Stomach (tissue), 9 donors: ENCODE measurements around the gene EGLN1. TPM values are rescaled to one million over a fixed set of nuclear protein-coding genes. Genes with fewer than 3 reads are reported as not detected.
"Not testable (repeated sequence)": the region's sequence is repeated elsewhere in the genome, so short reads cannot be mapped to it uniquely, and the experiment has no call there.

Source experiments
- DNase-seq, 2 donors: peaks; one replicate each; pipeline versions ENCODE4 v3.0.0 to v3.0.0-alpha.2; 2013 to 2019
- H3K27ac ChIP-seq, 5 donors: fragments of 200-600 bp in 4 of 5; sonication (generic) in 4 of 5; one replicate each; pipeline ENCODE4 v1.5.1; 2013 to 2019; ENCODE audit warnings: mild to moderate bottlenecking in 1 of 5, moderate library complexity in 1 of 5
- H3K27me3 ChIP-seq, 3 donors: fragments of 200-600 bp; sonication (generic); one replicate each; pipeline ENCODE4 v1.5.1; 2017 to 2019; ENCODE audit warnings: mixed run types in 1 of 3
- H3K36me3 ChIP-seq, 4 donors: fragments of 200-600 bp; sonication (generic); 1 replicate in 3 of 4; 2 replicates in 1 of 4; pipeline ENCODE4 v1.5.1; 2016 to 2019
- H3K4me1 ChIP-seq, 4 donors: fragments of 200-600 bp; sonication (generic); one replicate each; pipeline ENCODE4 v1.5.1; 2016 to 2019
- H3K4me3 ChIP-seq, 4 donors: fragments of 200-600 bp; sonication (generic) in 3 of 4; one replicate each; pipeline ENCODE4 v1.5.1; 2016 to 2019; ENCODE audit warnings: mild to moderate bottlenecking in 1 of 4
- H3K9me3 ChIP-seq, 4 donors: fragments of 200-600 bp; sonication (generic); one replicate each; pipeline ENCODE4 v1.5.1; 2016 to 2019
- EP300 ChIP-seq: sonication (generic); formaldehyde crosslinking; IDR thresholded peaks from one replicate; pipeline ENCODE4 v1.6.1; 2017; ENCODE audit warnings: antibody characterized with exemption
- POLR2A ChIP-seq, 4 donors: fragments of 450-650 bp; IDR thresholded peaks; one replicate each; pipeline ENCODE4 v1.6.1; 2016; ENCODE audit warnings: antibody characterized with exemption in 4 of 4, control low read depth in 2 of 4, mild to moderate bottlenecking in 1 of 4, moderate library complexity in 1 of 4
- POLR2AphosphoS5 ChIP-seq, 3 donors: sonication (generic); formaldehyde crosslinking; IDR thresholded peaks; one replicate each; pipeline ENCODE4 v1.6.1; 2016; ENCODE audit warnings: antibody characterized with exemption in 3 of 3
- WGBS, 5 donors: extraction: QIAGEN DNeasy Blood & Tissue Kit in 3 of 5; methylation state at CpG; one replicate each; pipeline versions ENCODE4 v1.1.5 to v1.1.7; 2013 to 2018; 5-methylcytosine and 5-hydroxymethylcytosine counted together
- intact Hi-C: fragments of 100-400 bp; cut with DNase I; formaldehyde crosslinking; loops from one replicate; pipeline ENCODE4 v1.15.1; 2023; ENCODE audit warnings: low total_unique reads
- polyA plus RNA-seq, 3 donors: library from polyadenylated mRNA; stranded (reverse); fragments of 200-250 nt; gene quantifications; one replicate each; pipeline ENCODE4 v1.2.3, GENCODE V29; 2013
- total RNA-seq, 5 donors: library from RNA; depleted of rRNA; stranded (reverse); fragments of >200 nt; gene quantifications; one replicate each; pipeline versions ENCODE4 v1.1.0 to v1.2.3, GENCODE V29; 2014 to 2016
- TF ChIP-seq, protein P1 (sequence below), 7 experiments: fragments of 450-650 bp in 4 of 7; fragments of 200-600 bp in 3 of 7; sonication (generic) in 3 of 7; IDR thresholded peaks; one replicate each; pipeline ENCODE4 v1.5.1; 2016 to 2019; ENCODE audit warnings: antibody characterized with exemption in 7 of 7, control low read depth in 2 of 7, mild to moderate bottlenecking in 1 of 7
- donor health status: healthy with polysubstance abuse.
- donor health status: Bipolar disorder and iron deficiency.
- donor health status: healthy.

EGLN1 gene
- total and polyA plus RNA-seq, 8 donors, result 7.0 to 43.0 (median 15.6) TPM

GRCh38 chr1:231465051-231465450 lies 43.0 kb upstream of the EGLN1 start:
- H3K36me3 ChIP-seq, result no peaks in the 10 kb centered on the region

GRCh38 chr1:231463541-231463940 lies 41.5 kb upstream of the EGLN1 start:
- Histone ChIP-seq H3K4me1 (no peaks in the 10 kb centered on the region), H3K27ac (no peak overlapping the region), H3K9me3 (peaks cover 0 to 5% (median 0%) of the 10 kb centered on the region in 4 donors), H3K36me3 (no peaks in the 10 kb centered on the region), H3K27me3 (peaks cover 0 to 20% (median 0%) of the 10 kb centered on the region in 3 donors), H3K4me3 (no peak overlapping the region)
- no peak for DNase-seq
- no peak for TF ChIP-seq POLR2AphosphoS5 (IDR thresholded peaks at IDR 0.05)
- TF ChIP-seq EP300, result no peak
- TF ChIP-seq, protein P1, sequence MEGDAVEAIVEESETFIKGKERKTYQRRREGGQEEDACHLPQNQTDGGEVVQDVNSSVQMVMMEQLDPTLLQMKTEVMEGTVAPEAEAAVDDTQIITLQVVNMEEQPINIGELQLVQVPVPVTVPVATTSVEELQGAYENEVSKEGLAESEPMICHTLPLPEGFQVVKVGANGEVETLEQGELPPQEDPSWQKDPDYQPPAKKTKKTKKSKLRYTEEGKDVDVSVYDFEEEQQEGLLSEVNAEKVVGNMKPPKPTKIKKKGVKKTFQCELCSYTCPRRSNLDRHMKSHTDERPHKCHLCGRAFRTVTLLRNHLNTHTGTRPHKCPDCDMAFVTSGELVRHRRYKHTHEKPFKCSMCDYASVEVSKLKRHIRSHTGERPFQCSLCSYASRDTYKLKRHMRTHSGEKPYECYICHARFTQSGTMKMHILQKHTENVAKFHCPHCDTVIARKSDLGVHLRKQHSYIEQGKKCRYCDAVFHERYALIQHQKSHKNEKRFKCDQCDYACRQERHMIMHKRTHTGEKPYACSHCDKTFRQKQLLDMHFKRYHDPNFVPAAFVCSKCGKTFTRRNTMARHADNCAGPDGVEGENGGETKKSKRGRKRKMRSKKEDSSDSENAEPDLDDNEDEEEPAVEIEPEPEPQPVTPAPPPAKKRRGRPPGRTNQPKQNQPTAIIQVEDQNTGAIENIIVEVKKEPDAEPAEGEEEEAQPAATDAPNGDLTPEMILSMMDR (IDR thresholded peaks at IDR 0.05), result no peak
- no peak for TF ChIP-seq POLR2A (IDR thresholded peaks at IDR 0.05)
- 70 to 85% (median 84%) methylated on average over 6 of the region's 6 CpGs for WGBS, 5 donors
- intact Hi-C loops, result no loop called here

More at GRCh38 chr1:231465051-231465450, 43.0 kb upstream of the EGLN1 start:
- no peak overlapping the region for H3K27ac ChIP-seq
- intact Hi-C loops, result no loop called here
- TF ChIP-seq EP300, result no peak
- H3K4me1 ChIP-seq, result no peaks in the 10 kb centered on the region
- peaks cover 0 to 5% (median 0%) of the 10 kb centered on the region in 4 donors for H3K9me3 ChIP-seq
- H3K27me3 ChIP-seq, result peaks cover 0 to 20% (median 0%) of the 10 kb centered on the region in 3 donors
- no peak overlapping the region for H3K4me3 ChIP-seq
- 84 to 93% (median 88%) methylated on average over 1 of the region's 1 CpG for WGBS, 5 donors
- DNase-seq, result no peak

GRCh38 chr1:231460614-231461013 lies 38.5 kb upstream of the EGLN1 start:
- intact Hi-C loops, result no loop called here
- no peak for TF ChIP-seq EP300
- TF ChIP-seq, protein P1 (IDR thresholded peaks at IDR 0.05), result no peak
- no peak for TF ChIP-seq POLR2AphosphoS5 (IDR thresholded peaks at IDR 0.05)
- no peak for TF ChIP-seq POLR2A (IDR thresholded peaks at IDR 0.05)
- Histone ChIP-seq H3K9me3 (peaks cover 0 to 20% (median 14%) of the 10 kb centered on the region in 4 donors), H3K27me3 (peaks cover 0 to 13% (median 0%) of the 10 kb centered on the region in 3 donors), H3K27ac (no peak overlapping the region), H3K4me1 (no peaks in the 10 kb centered on the region), H3K36me3 (no peaks in the 10 kb centered on the region), H3K4me3 (no peak overlapping the region)
- DNase-seq, result peak in 1 of 2 donors; percentile 28
- WGBS, 5 donors, result 42 to 52% (median 45%) methylated on average over 2 of the region's 2 CpGs

DNA sequence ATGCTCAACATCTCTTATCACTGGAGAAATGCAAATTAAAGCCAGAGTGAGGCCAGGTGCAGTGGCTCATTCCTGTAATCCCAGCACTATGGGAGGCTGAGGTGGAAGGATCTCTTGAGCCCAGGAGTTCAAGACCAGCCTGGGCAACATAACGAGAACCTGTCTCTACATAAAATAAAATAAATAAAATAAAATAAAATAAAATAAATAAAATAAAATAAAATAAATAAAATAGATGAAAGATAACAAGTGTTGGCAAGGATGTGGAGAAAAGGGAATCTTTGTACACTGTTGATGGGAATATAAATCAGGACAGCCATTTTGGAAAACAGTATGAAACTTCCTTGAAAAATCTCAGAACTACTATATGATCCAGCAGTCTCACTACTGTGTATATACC lies 37.4 kb upstream of the EGLN1 start:
- H3K36me3 ChIP-seq, H3K27ac ChIP-seq, DNase-seq, H3K4me1 ChIP-seq, intact Hi-C loops, H3K4me3 ChIP-seq: not testable (repeated sequence)
- Histone ChIP-seq H3K27me3 (peaks cover 0 to 13% (median 0%) of the 10 kb centered on the region in 3 donors), H3K9me3 (peaks cover 0 to 20% (median 14%) of the 10 kb centered on the region in 4 donors)
- WGBS, 5 donors, result 91 to 100% (median 97%) methylated on average over 1 of the region's 1 CpG

DNA sequence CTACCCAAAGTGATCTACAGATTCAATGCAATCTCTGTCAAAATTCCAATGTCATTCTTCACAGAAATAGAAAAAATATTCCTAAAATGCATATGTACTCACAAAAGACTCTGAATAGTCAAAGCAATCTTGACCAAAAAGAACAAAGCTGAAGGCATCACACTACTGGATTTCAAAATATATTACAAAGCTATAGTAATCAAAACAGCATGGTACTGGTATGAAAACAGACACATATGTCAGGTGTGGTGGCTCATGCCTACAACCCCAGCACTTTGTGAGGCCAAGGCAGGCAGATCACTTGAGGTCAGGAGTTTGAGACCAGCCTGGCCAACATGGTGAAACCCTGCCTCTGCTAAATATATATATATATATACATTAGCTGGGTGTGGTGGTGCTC lies 35.9 kb upstream of the EGLN1 start:
- DNase-seq, H3K4me3 ChIP-seq, H3K4me1 ChIP-seq, H3K27ac ChIP-seq, intact Hi-C loops, H3K36me3 ChIP-seq: not testable (repeated sequence)
- H3K9me3 ChIP-seq, result peaks cover 0 to 20% (median 14%) of the 10 kb centered on the region in 4 donors
- peaks cover 0 to 13% (median 0%) of the 10 kb centered on the region in 3 donors for H3K27me3 ChIP-seq

DNA sequence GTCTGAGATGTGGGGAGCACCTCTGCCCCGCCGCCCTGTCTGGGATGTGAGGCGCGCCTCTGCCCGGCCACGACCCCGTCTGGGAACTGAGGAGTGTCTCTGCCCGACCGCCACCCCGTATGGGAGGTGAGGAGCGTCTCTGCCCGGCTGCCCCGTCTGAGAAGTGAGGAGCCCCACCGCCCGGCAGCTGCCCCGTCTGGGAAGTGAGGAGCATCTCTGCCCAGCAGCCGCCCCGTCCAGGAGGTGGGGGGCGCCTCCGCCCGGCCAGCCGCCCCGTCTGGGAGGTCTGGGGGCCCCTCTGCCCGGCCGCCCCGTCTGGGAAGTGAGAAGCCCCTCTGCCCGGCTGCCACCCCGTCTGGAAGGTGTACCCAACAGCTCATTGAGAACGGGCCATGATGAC lies 32.0 kb upstream of the EGLN1 start:
- H3K36me3 ChIP-seq, DNase-seq, H3K4me3 ChIP-seq, H3K4me1 ChIP-seq, H3K27ac ChIP-seq, intact Hi-C loops, H3K27me3 ChIP-seq: not testable (repeated sequence)
- WGBS, 5 donors, result 92 to 95% (median 93%) methylated on average over 25 to 29 of the region's 29 CpGs
- H3K9me3 ChIP-seq, result peaks cover 0 to 20% (median 14%) of the 10 kb centered on the region in 4 donors
